GM21447 (cell line): ENCODE data around the gene CHDH.

ENCODE experiments used
- ATAC-seq: cut with Tn5 transposase; IDR thresholded peaks from one replicate; pipeline ENCODE4 v1.9.1; 2021; ENCODE audit not compliant: unreplicated experiment

The CHDH gene

GRCh38 chr3:53856964-53857363 is 10.7 kb upstream of the CHDH start:
- peak; percentile 73 for ATAC-seq

GRCh38 chr3:53850895-53851294 is 4.7 kb upstream of the CHDH start:
- no peak for ATAC-seq

- ATAC-seq = no peak
Measured at GRCh38 chr3:53849916-53850315, 3.7 kb upstream of the CHDH start.

- ATAC-seq = no peak
Measured at GRCh38 chr3:53846851-53847155, 584 bp upstream of the CHDH start.

GRCh38 chr3:53845881-53846133 is 412 bp downstream of the CHDH start:
- no peak for ATAC-seq

- ATAC-seq = no peak
Measured at GRCh38 chr3:53845103-53845880, 927 bp downstream of the CHDH start.

GRCh38 chr3:53844262-53845102 is 1.7 kb downstream of the CHDH start:
- ATAC-seq = peak; percentile 0

- peak; percentile 69 for ATAC-seq
Measured at GRCh38 chr3:53843195-53844177, 2.7 kb downstream of the CHDH start.

- no peak for ATAC-seq
Measured at GRCh38 chr3:53842436-53843194, 3.6 kb downstream of the CHDH start.

- ATAC-seq = no peak
Measured at GRCh38 chr3:53841296-53841695, 4.9 kb downstream of the CHDH start.

- no peak for ATAC-seq
Measured at GRCh38 chr3:53837331-53837730, 8.9 kb downstream of the CHDH start.

GRCh38 chr3:53836084-53836872 is 9.9 kb downstream of the CHDH start:
- ATAC-seq = no peak

- no peak for ATAC-seq
Measured at GRCh38 chr3:53835257-53835656, 11.0 kb downstream of the CHDH start.

GRCh38 chr3:53834429-53835095 is 11.7 kb downstream of the CHDH start:
- ATAC-seq = no peak

GRCh38 chr3:53833700-53834099 is 12.5 kb downstream of the CHDH start:
- no peak for ATAC-seq

GRCh38 chr3:53833053-53833645 is 13.1 kb downstream of the CHDH start:
- ATAC-seq = no peak

GRCh38 chr3:53830944-53831343 is 15.3 kb downstream of the CHDH start:
- ATAC-seq = no peak

GRCh38 chr3:53829605-53830004 is 16.6 kb downstream of the CHDH start:
- no peak for ATAC-seq

GRCh38 chr3:53828581-53828980 is 17.6 kb downstream of the CHDH start:
- ATAC-seq = no peak
